Thyroid gland (tissue), 4 donors: ENCODE results near the gene ZSWIM5. TPM values are rescaled to one million over a fixed set of nuclear protein-coding genes. Genes with fewer than 3 reads are reported as not detected.

Experiments used
- DNase-seq, 2 donors: peaks; one replicate each; pipeline ENCODE4 v3.0.0-alpha.2; 2019
- H3K27ac ChIP-seq, 3 donors: fragments of 200-600 bp; sonication (generic); 1 replicate in 2 of 3; 2 replicates in 1 of 3; pipeline ENCODE4 v1.5.1; 2016 to 2019; ENCODE audit warnings: mild to moderate bottlenecking in 1 of 3, moderate library complexity in 1 of 3
- H3K27me3 ChIP-seq: fragments of 200-600 bp; sonication (generic); one replicate; pipeline ENCODE4 v1.5.1; 2019
- H3K36me3 ChIP-seq, 2 donors: fragments of 200-600 bp; sonication (generic); one replicate each; pipeline ENCODE4 v1.5.1; 2016 to 2019
- H3K4me1 ChIP-seq, 2 donors: fragments of 200-600 bp; sonication (generic); one replicate each; pipeline ENCODE4 v1.5.1; 2017 to 2019
- H3K4me3 ChIP-seq, 3 donors: fragments of 200-600 bp; sonication (generic); replicated peaks in 1 of 3; 1 replicate in 2 of 3; 2 replicates in 1 of 3; pipeline ENCODE4 v1.5.1; 2016; ENCODE audit warnings: mild to moderate bottlenecking in 1 of 3
- H3K9me3 ChIP-seq: fragments of 200-600 bp; sonication (generic); one replicate; pipeline ENCODE4 v1.5.1; 2017
- CTCF ChIP-seq, 6 experiments: fragments of 200-600 bp in 3 of 6; fragments of 450-650 bp in 3 of 6; sonication (generic) in 3 of 6; IDR thresholded peaks; one replicate each; pipeline ENCODE4 v1.5.1; 2016 to 2019; ENCODE audit warnings: antibody characterized with exemption in 6 of 6, mild to moderate bottlenecking in 2 of 6, inconsistent platforms in 1 of 6, moderate library complexity in 1 of 6
- POLR2A ChIP-seq, 2 donors: fragments of 450-650 bp; IDR thresholded peaks; one replicate each; pipeline ENCODE4 v1.6.1; 2017; ENCODE audit warnings: antibody characterized with exemption in 2 of 2, mild to moderate bottlenecking in 2 of 2, moderate library complexity in 1 of 2
- WGBS, 2 donors: methylation state at CpG; one replicate each; pipeline ENCODE4 v1.1.5; 2017; 5-methylcytosine and 5-hydroxymethylcytosine counted together
- intact Hi-C: fragments of 100-400 bp; cut with DNase I; formaldehyde crosslinking; loops from one replicate; pipeline ENCODE4 v1.15.1; 2023
- total RNA-seq, 4 donors: library from RNA; depleted of rRNA; stranded (reverse); fragments of >200 nt; gene quantifications; one replicate each; pipeline ENCODE4 v1.2.3, GENCODE V29; 2016

The ZSWIM5 gene
- total RNA-seq, 4 donors from 2014 or later, result 6.3 to 15.4 (median 12.5) TPM

- WGBS, 2 donors, result 92% methylated on average over 5 of the region's 5 CpGs
- intact Hi-C loops, result no loop called here
These were observed 159.4 kb downstream of the ZSWIM5 start for GRCh38 chr1:45047032-45047431.

DNA sequence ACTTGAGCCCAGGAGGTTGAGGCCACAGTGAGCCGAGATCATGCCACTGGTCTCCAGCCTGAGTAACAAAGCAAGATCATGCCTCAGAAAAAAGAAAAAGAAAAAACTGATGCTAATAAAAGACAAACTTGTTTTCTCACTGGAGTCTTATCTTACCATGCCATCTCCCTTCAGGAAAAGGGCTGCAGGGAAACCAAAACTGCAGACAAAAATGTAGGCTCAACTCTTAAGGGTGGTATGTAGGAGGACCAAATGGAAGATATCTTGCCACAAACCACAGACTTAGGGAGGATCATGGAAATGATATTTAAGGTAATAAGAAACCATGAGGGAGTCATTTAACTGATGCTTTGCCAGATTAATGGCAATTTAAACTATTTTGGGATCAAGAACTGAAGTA lies 161.5 kb downstream of the ZSWIM5 start:
- intact Hi-C loops, result no loop called here
- Histone ChIP-seq H3K27ac (no peak overlapping the region), H3K36me3 (no peaks in the 10 kb centered on the region), H3K4me3 (no peak overlapping the region), H3K9me3 (no peaks in the 10 kb centered on the region), H3K4me1 (no peaks in the 10 kb centered on the region), H3K27me3 (no peaks in the 10 kb centered on the region)
- no peak for DNase-seq
- WGBS, 2 donors, result 95 to 96% methylated on average over 1 of the region's 1 CpG
- TF ChIP-seq CTCF (IDR thresholded peaks at IDR 0.05) (no peak), POLR2A (IDR thresholded peaks at IDR 0.05) (no peak)

More at GRCh38 chr1:45047032-45047431, 159.4 kb downstream of the ZSWIM5 start:
- H3K36me3 ChIP-seq, result no peaks in the 10 kb centered on the region
- no peak overlapping the region for H3K27ac ChIP-seq
- TF ChIP-seq CTCF (IDR thresholded peaks at IDR 0.05), result no peak
- TF ChIP-seq POLR2A (IDR thresholded peaks at IDR 0.05), result no peak
- H3K27me3 ChIP-seq, result no peaks in the 10 kb centered on the region
- H3K4me1 ChIP-seq, result no peaks in the 10 kb centered on the region
- no peaks in the 10 kb centered on the region for H3K9me3 ChIP-seq
- H3K4me3 ChIP-seq, result no peak overlapping the region
- DNase-seq, result no peak

DNA sequence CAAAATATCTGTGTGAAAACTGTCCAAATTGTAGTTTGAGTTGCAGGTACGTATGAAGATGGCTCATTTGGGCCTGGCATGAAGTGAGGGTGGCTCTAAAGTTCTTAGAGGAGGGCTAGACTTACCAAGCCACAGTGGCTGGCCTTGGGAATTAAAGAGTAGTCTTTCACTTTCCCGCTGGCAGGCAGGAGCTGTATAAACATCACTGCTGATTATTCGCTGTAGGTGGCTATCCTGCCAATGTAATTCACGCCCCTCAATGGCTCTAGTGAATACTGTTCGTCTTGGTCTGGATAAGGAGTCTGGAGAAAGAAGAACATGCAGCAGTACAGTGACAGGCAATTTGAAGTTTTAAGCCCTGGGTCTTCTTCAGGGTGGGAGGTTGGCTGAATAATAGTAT lies 163.3 kb downstream of the ZSWIM5 start:
- no peaks in the 10 kb centered on the region for H3K4me1 ChIP-seq
- H3K27ac ChIP-seq, result no peak overlapping the region
- DNase-seq, result no peak
- TF ChIP-seq CTCF (IDR thresholded peaks at IDR 0.05) (no peak), POLR2A (IDR thresholded peaks at IDR 0.05) (no peak)
- no peak overlapping the region for H3K4me3 ChIP-seq
- no peaks in the 10 kb centered on the region for H3K36me3 ChIP-seq
- H3K27me3 ChIP-seq, result no peaks in the 10 kb centered on the region
- WGBS, 2 donors, result 94 to 95% methylated on average over 5 of the region's 5 CpGs
- intact Hi-C loops, result no loop called here
- no peaks in the 10 kb centered on the region for H3K9me3 ChIP-seq

DNA sequence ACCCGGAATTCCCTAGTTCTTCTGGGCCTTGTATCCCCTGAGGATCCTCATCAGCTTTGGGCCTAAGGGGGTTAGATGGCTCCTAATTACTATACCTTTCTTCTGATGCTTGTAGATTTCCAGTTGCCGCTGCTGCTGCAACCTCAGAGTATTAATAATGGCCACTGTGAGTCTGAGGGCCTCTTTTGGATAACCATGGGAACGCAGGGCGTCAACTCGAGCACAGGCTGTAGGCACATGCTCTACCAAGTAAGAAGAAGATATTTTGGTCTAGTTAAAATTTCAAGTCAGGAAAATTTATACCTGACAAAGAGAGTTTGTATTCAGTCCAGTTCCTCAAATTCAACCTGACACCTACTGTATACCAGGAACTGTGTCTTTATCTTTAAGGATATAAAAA lies 166.1 kb downstream of the ZSWIM5 start:
- no peak overlapping the region for H3K4me3 ChIP-seq
- DNase-seq, result no peak
- no peaks in the 10 kb centered on the region for H3K4me1 ChIP-seq
- no peak overlapping the region for H3K27ac ChIP-seq
- no peaks in the 10 kb centered on the region for H3K9me3 ChIP-seq
- TF ChIP-seq CTCF (IDR thresholded peaks at IDR 0.05) (no peak), POLR2A (IDR thresholded peaks at IDR 0.05) (no peak)
- H3K36me3 ChIP-seq, result no peaks in the 10 kb centered on the region
- intact Hi-C loops, result no loop called here
- WGBS, 2 donors, result 94 to 100% methylated on average over 5 of the region's 5 CpGs
- H3K27me3 ChIP-seq, result no peaks in the 10 kb centered on the region

- H3K9me3 ChIP-seq, result no peaks in the 10 kb centered on the region
- no peaks in the 10 kb centered on the region for H3K27me3 ChIP-seq
- H3K4me3 ChIP-seq, result no peak overlapping the region
- 90 to 95% methylated on average over 8 of the region's 8 CpGs for WGBS, 2 donors
- peaks cover 0 to 8% of the 10 kb centered on the region in 2 donors for H3K4me1 ChIP-seq
- intact Hi-C loops, result no loop called here
- H3K27ac ChIP-seq, result no peak overlapping the region
- TF ChIP-seq CTCF (IDR thresholded peaks at IDR 0.05) (no peak), POLR2A (IDR thresholded peaks at IDR 0.05) (no peak)
- H3K36me3 ChIP-seq, result no peaks in the 10 kb centered on the region
- DNase-seq, result no peak
These were observed 167.6 kb downstream of the ZSWIM5 start for GRCh38 chr1:45038661-45039364.
